GM18867 (cell line): ENCODE results near the gene PAN2.

Experiments
- ATAC-seq: cut with Tn5 transposase; IDR thresholded peaks from one replicate; pipeline ENCODE4 v1.9.1; 2021; ENCODE audit warnings: mild to moderate bottlenecking, moderate library complexity; ENCODE audit not compliant: unreplicated experiment

The PAN2 gene, protein sequence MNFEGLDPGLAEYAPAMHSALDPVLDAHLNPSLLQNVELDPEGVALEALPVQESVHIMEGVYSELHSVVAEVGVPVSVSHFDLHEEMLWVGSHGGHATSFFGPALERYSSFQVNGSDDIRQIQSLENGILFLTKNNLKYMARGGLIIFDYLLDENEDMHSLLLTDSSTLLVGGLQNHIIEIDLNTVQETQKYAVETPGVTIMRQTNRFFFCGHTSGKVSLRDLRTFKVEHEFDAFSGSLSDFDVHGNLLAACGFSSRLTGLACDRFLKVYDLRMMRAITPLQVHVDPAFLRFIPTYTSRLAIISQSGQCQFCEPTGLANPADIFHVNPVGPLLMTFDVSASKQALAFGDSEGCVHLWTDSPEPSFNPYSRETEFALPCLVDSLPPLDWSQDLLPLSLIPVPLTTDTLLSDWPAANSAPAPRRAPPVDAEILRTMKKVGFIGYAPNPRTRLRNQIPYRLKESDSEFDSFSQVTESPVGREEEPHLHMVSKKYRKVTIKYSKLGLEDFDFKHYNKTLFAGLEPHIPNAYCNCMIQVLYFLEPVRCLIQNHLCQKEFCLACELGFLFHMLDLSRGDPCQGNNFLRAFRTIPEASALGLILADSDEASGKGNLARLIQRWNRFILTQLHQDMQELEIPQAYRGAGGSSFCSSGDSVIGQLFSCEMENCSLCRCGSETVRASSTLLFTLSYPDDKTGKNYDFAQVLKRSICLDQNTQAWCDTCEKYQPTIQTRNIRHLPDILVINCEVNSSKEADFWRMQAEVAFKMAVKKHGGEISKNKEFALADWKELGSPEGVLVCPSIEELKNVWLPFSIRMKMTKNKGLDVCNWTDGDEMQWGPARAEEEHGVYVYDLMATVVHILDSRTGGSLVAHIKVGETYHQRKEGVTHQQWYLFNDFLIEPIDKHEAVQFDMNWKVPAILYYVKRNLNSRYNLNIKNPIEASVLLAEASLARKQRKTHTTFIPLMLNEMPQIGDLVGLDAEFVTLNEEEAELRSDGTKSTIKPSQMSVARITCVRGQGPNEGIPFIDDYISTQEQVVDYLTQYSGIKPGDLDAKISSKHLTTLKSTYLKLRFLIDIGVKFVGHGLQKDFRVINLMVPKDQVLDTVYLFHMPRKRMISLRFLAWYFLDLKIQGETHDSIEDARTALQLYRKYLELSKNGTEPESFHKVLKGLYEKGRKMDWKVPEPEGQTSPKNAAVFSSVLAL

DNA sequence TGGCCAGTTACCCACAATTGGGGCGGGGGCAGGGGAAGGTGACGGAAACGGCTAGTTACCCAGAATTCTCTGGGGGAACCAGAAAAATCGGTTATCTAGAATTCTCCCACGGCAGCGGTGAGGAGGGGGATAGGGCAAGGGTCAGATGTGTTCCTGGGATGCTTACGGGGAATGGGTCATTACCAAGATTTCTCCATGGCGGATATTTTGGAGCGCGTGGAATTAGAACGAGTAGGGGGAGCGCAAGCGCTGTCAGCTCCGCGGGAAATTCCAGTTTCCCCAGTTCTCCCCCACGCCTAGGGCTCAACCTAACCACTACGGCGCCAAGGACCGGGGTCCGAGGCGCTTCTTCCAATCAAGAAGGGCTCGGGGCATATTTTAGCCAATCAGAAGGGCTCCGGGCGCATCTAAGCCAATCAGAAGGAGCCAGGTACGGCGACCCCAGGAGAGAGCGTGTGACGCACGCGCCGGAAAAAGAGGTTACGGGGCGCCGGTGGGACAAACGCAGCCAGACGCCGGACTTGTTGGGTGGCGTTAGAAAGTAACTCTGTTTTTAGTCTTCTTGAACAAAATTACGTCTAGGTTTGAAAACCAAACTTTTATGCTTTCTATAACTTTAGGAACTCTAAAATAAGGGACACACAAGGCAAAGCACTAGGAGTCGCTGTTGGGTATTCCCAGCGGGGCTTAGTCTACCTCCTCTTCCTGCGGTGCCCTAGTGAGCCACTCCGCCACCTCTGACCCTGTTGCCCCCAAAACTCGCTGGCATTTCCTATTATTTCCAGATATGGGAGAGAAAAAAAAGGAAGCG, at the start of gene PAN2:
TSS of gene PAN2 (minus strand) at position 322 of the 811 bp plus-strand sequence. CDS start 906 bp downstream, outside the sequence.
- peak; percentile 95 for ATAC-seq

DNA sequence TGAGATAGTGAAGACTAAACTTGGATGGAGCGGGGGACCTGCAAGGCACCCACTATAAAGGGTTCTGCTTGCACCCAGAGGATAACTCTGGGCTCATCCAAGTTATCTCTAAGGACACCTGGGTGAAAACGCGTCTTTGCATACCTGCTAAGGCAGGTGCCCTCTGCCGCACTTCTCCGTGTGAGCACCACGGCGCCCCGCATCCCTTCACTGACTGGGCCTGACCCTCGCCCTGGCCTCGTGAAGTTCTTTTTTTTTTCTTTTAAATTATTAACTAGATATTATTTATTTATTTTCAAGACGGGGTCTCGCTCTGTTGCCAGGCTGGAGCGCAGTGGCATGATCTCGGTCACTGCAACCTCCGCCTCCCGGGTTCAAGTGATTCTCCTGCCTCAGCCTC, 48.8 kb upstream of the PAN2 start:
- no peak for ATAC-seq

DNA sequence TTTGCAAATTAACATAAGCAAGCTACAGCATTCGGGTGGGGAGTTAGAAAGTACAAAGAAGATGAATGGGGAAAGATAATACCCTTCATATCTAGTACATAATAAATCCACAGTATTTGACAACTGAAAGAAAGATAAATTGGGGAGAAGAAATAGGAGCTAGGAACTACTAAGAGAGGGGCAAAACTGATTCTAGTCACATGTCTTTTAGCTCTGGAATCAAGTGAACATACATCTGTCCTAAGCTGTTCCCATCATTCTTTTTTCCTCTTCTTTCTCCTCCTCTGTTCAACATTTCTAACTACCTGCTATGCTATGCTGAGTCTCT, 44.2 kb upstream of the PAN2 start:
- ATAC-seq = no peak

DNA sequence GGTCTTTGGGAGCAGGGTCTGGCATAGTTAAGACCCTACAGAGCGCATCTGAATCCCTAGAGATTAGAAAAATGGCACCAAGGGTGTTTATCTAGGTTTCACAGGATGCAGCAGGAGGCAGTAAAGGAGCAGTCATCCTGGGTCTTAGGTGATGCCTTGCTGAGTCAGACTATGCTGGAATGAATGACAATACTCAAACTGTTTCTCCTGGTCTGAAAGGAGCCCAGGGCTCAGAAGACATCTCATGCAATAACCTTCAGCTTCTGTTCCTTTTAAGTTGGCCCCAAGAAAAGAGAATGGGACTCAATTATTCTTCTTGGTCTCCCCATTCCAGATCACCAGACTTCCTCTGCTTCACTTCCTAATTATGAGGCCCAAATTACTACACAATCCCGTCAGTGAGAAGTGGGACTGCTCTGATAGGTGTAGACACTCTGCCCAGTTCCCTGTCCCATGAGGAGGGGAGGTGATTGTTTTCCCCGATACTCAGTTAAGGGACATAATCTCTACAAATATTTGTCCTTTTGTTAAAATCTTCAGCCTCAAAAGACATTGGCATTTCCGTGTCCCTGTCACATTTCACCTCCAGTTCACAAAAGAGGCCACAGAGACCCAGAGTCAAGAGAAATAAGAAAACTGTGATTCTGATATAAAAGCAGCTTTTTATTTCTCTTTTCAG, 43.6 kb upstream of the PAN2 start:
- ATAC-seq = no peak

DNA sequence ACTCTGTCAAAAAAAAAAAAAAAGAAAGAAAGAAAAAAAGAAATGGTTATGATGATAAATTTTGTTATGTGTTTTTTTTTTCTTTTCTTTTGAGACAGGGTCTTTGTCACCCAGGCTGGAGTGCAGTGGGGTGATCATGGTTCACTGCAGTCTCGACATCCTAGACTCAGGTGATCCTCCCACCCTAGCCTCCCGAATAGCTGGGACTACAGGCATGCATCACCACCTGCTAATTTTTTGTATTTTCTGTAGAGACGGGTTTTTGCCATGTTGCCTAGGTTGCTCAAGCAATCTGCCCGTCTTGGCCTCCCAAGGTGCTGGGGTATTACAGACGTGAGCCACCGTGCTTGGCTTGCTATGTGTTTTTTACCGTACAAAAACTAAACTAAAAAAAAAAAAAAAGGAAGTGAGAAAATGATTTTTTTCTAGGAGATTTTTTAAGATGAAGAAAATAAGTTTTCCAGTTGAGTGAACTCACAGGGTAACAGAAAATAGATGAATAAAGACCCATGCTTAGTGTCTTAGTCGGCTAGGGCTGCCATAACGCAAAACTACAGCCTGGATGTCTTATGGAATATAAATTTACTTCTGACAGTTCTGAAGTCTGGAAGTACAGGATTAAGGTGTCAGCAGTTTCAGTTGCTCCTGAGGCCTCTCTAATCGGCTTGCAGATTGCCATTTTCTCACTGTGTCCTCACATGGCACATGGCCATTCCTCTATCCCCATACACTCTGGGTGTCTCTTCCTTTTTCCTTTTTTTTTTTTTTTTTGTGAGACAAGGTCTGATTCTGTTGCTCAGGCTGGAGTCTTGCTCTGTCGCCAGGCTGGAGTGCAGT, 42.0 kb upstream of the PAN2 start:
- ATAC-seq = peak; percentile 73

DNA sequence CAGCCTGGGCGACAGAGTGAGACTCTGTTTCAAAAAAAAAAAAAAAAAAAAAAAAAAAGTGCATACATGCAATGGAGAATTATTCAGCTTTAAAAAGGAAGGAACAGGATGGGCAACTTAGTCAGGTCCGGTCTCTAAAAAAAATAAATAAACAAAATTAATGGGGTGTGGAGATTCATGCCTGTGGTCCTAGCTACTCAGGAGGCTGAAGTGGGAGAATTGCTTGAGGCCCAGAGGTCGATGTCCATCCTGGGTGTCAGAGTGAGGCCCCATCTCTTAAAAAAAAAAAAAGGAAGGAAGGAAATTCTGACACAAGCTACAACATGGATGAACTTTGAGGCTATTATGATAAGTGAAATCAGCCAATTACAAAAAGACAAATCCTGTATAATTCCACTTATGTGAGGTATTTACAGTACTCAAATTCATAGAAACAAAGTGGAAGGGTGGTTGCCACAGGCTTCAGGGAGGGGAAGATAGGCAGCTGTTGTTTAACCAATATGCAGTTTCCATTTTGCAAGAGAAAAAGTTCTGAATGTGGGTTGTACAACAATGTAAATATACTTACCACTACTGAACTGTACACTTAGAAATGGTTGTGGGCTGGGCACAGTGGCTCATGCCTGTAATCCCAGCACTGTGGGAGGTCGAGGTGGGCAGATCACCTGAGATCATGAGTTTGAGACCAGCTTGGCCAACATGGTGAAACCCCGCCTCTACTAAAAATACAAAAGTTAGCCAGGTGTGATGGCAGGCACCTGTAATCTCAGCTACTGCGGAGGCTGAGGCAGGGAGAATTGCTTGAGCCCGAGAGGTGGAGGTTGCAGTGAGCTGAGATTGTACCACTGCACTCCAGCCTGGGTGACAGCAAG, 41.2 kb upstream of the PAN2 start:
- no peak for ATAC-seq

DNA sequence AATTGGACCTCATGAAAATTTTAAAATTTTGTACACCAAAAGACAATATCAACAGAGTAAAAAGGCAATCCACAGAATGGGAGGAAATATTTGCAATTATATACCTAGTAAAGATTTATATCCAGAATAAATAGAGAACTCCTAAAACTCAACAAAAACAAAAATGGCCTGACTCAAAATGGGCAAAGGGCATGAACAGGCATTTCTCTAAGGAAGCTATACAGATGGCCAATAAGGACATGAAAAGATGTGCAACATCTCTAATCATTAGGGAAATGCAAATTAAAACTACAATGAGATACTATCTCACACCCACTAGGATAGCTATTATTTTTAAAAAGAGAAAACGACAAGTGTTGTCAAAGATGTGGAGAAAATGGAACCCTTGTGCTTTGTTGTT, 39.7 kb upstream of the PAN2 start:
- no peak for ATAC-seq

DNA sequence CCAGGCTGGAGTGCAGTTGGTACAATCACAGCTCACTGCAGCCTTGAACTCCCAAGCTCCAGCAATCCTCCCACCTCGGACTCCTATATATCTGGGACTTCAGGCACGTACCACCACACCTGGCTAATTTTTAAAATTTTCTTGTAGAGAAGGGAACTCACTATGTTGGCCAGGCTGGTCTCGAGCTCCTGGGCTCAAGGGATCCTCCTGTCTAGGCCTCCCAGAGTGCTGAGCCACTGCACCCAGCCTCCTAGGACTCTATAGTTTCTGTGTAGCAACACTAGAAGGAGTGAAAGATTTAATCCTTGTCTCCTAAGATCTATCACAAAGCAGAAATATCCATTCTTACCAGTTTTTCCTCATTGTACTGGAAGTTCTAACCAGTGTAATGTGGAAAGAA, 33.1 kb upstream of the PAN2 start:
- no peak for ATAC-seq

DNA sequence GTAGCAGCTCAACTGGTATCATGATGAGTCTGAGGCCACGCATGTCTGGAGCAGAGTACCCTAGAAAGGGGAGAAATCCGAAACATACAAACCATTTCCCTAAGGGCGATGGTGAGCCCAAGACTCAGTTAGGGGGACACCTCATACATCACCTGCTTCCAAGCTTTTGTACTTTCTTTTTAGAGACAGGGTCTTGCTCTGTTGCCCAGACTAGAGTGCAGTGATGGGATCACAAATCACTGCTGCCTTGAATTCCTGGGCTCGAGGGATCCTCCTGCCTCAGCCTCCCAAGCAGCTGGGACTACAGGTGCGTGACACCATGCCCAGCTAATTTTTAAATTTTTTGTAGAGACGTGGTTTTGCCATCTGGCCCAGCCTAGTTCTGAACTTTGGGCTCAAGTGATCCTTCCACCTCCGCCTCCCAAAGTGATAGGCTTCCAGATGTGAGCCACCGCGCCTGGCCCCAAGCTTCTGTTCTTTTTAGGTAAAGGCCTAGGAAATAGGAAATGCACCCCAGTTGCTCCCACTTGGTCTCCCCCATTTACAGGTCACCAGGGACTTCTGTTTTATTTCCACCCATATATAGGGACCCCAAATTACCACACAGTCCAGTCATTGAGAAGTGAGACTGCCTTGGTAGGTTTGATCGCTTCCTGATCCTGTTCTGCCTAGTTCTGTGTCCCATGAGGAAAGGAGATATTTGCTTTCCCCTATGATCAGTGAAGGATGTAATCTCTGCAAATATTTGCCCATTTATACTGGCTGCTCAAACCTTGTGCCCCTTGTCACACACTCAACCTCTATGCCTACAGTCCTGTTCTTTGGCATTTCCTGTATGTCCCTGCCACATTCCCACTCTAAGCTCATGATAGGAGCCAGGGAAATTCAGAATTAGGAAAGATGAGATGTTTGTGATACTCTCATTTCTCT, 28.6 kb upstream of the PAN2 start, which contains the start of gene APOF:
TSS of gene APOF (minus strand) at position 728 of the 930 bp plus-strand sequence. CDS start at position 616, 112 bp downstream.
- ATAC-seq = no peak

DNA sequence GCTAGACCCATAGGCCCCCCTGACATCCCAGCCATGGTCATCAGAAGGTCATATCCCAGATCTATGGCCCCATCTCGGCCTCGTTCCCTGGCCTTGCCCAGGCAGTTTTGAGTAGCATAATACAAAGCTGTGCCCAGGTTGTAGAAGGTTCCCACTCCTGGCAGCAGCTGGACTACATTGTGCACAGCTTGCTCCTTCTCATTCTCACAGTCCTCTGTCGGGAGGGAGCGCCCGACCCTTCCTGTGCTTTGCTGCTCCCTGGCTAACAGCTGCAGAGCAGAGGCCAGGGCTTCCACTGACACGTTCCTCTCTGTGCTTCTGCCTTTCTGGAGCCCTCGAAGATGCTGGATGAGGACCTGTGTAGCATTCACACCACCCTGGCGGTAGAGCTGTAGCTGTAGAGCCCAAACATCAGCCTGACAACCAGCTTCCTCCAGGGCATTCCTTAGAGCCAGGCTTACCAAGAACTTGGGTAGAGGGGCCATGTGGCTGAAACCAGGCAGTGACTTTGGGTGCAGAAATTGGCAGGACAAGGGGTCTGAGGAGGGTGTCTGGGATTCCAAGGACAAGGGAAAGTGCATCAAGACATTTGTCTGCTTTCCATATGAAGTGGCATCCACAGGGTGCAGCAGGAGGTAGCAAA, 27.8 kb upstream of the PAN2 start:
- no peak for ATAC-seq

DNA sequence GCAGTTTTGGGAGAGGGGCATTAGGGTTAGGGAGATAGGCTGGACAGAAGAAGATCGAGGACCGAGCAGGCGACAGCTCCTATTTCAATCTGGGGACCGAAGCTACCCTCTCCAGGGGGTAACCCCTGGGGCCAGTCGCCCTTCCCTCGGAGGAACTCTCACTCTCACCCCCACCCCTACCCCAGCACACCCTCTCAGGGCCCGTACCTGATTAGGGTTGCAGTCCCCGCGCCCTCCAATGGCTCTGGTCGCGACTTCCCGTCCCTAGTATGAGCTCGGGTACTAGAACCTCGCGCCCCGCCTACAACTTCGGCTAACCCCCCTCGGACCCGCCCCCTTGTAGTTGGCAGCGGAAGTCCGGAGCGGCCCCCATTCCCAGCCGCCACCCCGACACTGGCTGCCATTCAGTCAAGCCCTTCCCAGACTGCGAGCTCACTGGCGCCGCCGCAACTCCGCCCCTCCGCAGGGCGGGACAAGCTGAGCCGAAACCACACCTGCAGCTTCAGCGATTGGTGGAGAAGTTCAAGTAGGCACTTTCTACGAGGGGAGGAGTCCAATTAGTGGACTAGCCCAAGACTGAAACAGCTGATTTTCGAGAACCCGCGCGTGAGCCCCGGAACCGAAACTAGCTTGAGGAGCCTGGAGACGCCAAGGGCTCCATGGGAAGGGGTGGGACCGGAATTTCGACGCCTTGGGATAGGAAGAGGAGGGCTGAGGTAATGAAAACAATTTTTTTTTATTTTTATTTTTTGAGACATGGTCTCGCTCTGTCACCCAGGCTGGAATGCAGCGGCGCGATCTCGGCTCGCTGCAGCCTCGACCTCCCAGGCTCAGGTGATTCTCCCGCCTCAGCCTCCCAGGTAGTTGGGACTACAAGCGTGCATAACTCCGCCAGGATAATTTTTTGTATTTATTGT, 26.3 kb upstream of the PAN2 start, which contains the start of gene STAT2:
TSS of gene STAT2 (minus strand) at position 257 of the 917 bp plus-strand sequence. CDS start 3,536 bp downstream, outside the sequence.
- peak; percentile 93 for ATAC-seq

DNA sequence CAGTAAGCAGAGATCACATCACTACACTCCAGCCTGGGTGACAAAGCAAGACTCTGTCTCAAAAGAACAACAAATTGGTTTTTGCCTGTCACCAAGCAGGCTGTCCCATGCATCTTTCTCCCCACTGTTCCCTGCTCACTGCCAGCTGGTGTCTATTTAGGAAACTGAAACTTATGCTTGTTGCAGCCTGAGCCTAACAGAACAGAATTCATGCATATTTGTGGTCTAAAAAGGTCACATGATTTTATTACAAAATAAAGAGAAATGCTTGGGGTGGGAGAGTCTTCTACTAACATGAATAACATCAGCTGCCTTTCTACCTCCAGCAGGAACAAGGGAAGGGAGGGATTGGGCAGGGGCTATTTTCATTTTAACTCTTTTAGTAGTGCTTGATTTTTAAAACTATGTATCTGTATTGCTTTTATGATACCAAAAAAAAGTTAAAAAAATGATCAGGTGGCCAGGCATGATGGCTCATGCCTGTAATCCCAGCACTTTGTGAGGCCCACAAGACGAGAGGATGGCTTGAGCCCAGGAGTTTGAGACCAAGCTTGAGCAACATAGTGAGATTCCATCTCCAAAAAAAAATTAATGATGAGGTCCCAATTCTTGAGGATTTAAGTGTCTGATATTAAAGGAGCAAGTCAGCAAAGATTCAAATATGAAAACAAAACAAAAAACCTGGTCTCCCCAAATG, 25.2 kb upstream of the PAN2 start:
- no peak for ATAC-seq

DNA sequence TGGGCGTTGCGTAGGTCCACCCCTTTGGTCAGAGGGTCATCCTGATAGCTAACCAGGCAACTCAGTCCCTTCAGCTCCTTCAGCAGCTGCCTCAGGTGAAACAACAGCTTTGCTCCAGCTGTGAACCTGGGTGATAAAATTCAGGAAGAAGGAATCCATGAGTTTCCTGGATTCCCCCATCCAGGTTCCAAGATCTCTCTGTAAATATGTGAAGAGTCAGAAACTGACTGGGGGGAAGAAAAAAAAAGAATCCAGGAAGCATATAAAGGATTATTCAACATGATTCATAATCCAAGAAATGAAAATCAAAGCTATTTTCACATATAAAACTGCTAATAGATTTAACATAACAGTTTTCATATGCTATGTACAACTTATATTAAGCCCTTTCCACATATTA, 17.5 kb upstream of the PAN2 start:
- no peak for ATAC-seq

DNA sequence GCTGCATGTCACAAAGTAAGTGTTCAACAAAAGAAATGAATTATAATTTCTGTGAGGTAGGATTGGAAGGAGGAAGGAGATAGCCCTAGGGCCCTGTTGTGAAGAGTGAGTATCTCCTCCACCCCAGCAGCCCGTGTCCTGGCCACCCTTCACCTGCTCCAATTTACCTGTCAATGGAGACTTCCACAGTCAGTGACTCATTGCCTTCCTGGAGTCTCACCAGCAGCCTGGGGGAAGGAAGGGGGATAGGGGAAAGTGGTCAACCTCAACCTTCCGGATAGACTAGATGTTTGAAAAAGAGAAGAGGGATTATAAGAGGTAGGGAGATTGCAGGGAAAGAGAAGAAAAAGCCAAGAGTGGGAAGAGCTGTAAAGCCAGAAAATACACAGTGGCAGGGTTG, 16.9 kb upstream of the PAN2 start:
- ATAC-seq = no peak

DNA sequence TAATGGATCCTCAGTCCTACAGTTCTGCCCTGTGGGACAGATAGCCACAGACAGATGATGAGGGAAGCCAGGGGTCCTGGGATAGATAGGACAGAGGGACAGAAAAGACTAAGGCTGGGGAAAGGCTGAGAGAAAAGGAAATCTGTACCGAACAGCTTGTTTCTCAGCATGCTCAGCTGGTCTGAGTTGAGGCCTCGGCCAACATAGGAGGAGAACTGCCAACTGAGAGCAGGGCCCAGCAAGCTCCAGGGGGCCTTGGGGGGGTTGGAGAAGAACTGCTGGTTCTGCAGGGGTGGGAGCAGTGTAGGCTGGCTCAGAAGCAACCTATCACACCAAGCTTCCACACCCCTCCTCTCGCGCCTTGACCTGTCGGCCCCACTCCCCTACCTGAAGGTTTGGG, 15.0 kb upstream of the PAN2 start:
- no peak for ATAC-seq
